ENCODE measurements around the gene EFNB2.
A peak's percentile ranks its signal among the peaks of the same experiment; 100 is the strongest.

The EFNB2 gene

GRCh38 chr13:106535552-106536243, at the start of gene EFNB2:
EFNB2 (minus strand) TSS chr13:106535662; CDS start chr13:106534964, 698 bp downstream.
- ATAC-seq, result peak; percentile 96

- no peak for ATAC-seq
These were observed 45.8 kb upstream of the EFNB2 start for GRCh38 chr13:106581225-106581624.

DNA sequence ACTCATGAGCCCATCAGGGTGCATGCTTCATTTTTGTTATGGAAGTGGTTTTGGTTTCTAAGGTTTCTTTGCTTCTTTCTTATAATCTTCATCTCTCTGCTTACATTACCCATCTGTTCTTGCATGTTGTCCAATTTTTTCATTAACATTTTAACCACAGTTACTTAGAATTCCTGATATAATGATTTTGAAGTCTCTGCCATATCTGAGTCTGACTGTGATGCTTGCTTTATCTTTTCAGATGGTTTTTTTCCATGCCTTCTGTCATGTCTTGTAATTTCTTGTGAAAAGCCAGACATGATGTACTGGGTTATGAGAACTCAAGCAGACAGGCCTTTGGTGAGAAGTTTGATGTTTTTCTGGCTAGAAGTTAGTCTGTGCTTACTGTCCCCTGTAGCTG, 40.4 kb upstream of the EFNB2 start:
- ATAC-seq, result no peak

DNA sequence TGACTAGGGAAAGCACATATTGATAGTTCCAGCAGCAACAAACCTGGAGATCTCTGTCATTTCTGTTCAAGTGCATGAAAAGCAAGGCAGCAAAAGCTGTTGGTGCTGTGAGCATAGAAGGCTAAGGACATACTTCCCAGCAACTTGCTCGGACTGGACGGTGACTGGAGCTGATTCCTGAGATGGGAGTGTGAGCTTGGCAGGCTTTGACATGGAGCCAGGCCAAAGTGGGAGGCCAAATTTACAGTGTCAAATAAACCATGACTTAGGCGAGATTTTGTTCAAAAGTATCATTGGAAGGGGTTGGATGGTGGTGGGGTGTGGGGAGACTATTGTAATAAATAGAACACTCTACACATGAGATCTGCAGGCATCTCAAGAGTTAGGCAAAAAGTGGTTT, 38.4 kb upstream of the EFNB2 start:
- no peak for ATAC-seq

GRCh38 chr13:106573284-106573846, 37.9 kb upstream of the EFNB2 start:
- ATAC-seq, result no peak

DNA sequence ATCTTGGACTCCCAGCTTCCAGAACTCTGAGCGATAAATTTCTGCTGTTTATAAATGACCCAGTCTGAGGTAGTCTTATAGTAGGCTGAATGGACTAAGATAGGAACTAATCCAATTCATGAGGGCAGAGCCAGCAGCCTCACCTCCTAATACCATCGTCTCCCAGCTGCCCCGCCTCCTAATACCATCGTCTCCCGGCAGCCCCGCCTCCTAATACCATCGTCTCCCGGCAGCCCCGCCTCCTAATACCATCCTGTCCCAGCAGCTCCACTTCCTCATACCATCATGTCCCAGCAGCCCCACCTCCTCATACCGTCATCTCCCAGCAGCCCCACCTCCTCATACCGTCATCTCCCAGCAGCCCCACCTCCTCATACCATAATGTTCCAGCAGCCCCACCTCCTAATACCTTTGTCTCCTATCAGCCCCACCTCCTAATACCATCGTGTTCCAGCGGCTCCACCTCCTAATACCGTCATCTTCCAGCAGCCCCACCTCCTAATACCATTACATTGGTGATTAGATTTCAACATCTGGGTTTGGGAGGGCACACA, 34.9 kb upstream of the EFNB2 start:
- peak; percentile 42 to 63 for ATAC-seq

- ATAC-seq, result no peak
These were observed 34.0 kb upstream of the EFNB2 start for GRCh38 chr13:106569233-106570095.

DNA sequence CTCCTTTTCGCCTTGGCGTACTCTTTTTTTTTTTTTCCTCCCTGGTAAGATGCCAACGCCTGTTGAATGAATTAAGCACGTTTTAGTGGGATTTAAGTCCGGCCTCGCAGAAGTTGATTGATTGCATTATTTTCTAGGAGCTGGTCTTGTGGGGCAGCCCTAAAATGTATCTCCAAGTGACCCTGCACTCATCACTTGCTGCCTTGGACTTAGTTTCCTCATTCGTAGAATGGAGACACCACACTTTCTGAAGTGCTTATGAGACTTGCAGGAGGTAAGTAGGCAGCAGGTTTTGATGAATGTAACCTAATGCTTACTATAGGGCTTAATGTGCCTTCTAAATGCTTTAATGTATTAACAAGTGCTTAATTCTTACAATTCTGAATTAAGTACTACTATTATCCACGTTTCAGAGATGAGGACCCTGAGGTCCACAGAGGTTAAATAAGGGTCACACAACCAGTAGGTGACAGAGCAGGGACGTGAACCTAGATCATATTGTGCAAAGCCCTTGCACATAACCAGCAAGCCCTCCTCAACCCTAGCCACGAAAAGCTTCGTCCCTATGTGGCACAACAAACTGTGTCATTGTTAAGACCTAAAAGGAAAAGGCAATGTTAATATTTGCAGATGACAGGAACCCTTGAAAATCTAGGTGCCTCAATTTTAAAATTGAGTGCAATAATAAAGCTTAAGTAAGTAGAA, 33.0 kb upstream of the EFNB2 start:
- peak; percentile 0 to 6 for ATAC-seq

DNA sequence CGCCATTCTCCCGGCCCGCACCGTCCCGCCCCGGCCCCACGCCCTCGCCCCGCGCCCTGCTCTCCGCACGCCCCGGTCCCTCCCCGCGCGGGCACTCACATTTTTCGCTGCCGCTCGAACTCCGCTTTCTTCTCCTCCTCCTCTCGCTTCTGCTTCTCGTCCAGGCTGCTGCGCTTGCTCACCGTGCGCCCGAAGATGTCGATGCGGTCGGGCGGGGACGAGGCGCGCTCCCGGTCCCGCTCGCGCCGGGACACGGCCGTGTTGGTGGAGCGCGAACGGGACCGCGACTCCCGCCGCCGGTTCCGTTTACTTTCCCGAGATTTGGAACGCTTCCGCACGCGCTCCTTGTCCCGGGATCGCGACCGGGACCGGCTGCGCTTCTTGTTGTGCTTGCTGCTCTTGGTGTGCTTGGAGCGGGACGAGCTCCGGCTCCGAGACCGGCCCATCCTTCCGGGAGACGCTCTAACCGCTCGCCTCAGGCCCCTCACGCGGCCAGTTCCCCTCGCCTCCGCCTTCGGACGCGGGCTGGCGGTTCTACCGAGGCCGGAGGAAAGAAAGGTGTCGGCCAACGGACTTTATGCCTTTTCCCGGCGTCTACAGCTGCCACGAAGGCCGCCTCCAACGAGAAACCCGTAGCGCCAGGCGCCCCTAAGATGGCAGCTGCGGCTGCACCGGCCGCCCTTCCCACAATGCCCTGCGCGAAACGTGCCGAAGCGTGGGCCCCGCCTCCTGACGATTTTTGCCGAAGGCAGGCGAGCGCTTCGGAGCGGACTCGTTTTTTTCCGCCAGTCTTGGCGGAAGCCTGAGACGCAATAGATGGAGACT, 32.2 kb upstream of the EFNB2 start, which contains the start of gene ARGLU1:
TSS of gene ARGLU1 (minus strand) at position 664 of the 825 bp plus-strand sequence. CDS start at position 446, 218 bp downstream.
- peak; percentile 80 to 81 for ATAC-seq

DNA sequence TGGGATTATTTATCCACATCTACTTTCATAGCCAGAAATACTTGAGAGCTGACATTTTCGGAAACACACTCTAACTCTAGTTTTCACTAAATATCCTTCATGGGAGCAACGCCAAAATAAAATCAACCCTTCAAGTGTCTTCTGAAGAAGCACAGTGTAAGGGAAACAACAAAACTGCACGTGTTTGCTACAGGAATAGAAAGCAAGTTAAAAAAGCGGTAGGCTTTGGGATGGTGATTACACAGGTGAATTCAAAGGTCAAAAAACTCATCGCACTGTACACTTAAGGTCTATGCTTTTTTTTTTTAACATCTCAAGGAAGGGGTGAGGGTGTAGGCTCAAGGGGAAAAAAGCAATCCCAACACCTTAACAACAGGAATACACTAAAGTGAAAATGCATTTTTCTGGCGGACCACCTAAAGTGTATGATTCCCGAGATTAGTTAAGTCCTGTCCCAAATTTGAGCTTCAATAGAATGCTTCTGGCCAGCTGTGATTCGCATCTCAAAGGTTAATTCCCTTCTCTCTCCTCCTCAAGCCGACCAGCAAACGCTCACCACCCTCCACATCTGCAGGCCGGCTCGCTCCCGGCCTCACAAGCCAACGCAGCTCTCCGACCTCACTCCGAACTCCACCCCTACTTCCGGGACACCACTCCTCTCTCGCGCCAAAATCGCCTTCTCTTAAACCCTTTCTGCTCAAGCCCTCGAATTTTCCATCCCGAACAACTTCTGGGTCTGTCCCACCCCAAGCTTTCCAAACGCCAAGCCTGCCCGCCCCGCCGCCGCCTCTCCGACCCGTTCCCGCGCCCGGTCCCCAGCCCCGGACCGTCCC, 31.4 kb upstream of the EFNB2 start:
- ATAC-seq, result peak; percentile 11 to 15

DNA sequence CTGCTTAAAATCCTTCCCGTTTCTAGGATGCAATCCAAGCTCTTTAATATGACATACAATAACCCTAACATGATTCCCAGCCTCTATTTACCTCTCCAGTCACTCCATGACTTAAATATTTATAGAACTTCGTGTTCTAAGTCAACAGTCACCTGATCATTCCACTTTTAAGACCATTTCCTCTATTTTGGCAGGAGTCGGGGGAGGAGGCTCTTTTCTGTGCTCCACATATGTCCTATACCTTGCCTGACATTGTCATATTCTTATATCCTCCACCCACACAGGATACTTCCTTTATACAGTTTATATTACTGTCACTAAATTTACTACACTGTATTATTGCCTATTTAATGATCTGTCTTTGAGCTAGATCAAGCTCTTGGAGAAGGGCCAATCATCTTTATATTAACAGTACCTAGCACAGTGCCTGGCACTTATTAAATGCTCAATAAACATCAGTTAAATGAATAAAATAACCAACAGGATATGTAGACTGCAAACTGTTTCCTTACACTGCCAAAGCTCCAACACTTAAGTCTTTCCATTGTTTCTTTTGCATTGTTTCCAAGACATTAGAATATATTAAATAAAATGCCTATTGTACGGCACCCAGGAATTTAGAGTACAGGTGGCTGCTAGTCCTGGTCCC, 29.8 kb upstream of the EFNB2 start:
- ATAC-seq, result no peak

GRCh38 chr13:106562301-106562700, 26.8 kb upstream of the EFNB2 start:
- ATAC-seq, result no peak

DNA sequence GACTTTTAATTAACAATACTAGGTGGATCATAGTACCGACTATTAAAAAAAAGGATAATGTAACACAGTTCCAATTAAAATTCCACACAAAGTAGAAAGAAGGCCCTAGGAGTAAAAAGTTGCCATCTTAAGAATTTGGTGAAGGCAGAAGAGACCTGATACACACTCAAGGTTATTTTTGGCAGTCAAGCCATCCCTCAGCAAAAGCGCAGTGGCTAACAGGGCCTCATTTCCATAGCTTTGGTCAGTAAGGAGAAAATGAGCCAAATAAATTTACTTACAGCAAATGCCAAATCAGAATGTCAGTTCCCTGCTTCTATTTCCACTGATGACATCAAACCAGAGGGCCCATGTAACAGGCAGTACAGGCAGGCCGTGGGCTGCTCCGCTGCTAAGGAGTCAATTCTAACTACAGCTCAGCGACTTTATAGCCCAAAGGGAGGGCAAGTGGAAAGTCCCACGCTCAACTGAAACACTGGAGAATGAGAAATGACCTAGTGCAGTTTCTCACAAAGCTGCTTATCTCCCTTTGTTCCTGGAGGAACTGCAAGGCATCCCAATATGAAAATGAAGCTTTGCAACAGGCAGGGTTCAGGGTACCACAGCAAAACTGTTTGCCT, 26.2 kb upstream of the EFNB2 start:
- peak; percentile 81 to 82 for ATAC-seq

- ATAC-seq, result peak; percentile 67 to 74
These were observed 25.4 kb upstream of the EFNB2 start for GRCh38 chr13:106560821-106561220.

DNA sequence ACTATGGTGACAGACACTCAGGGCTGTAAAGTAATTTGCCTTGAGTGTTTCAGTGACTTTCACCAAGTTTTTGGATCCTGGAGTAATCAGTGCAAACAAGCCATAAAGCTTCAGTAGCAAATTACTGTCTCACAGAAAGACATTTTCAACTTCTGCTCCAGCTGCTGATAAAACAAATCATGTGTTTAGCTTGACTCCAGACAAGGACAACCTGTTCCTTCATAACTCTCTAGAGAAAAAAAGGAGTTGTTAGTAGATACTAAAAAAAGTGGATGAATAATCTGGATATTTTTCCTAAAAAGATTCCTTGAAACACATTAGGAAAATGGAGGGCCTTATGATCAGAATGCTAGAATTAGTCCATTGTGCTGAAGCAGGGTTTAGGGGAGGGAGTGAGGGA, 23.1 kb upstream of the EFNB2 start:
- no peak for ATAC-seq

GRCh38 chr13:106555631-106556328, 20.3 kb upstream of the EFNB2 start:
- no peak for ATAC-seq

DNA sequence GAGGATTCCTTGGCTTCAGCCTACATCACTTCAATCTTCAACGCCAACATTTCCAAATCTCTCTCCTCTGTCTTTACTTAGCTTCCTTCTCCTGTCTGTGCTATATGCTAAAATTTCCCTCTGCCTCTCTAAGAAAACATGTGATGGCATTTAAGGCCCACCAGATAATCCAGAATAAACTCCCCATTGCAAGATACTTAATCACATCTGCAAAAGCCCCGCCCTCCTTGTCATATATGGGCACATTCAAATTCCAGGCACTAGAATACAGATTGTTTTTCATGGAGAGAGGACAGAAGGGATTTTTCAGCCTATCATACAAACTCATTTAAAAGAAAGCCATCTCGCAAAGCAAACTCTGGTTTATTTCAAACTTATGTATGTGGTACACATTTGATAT, 16.3 kb upstream of the EFNB2 start:
- no peak for ATAC-seq

GRCh38 chr13:106551350-106551749, 15.9 kb upstream of the EFNB2 start:
- no peak for ATAC-seq

GRCh38 chr13:106550570-106551135, 15.2 kb upstream of the EFNB2 start:
- ATAC-seq, result no peak

Measured in activated CD4-positive, CD25-positive, alpha-beta regulatory T cell treated with anti-CD3 and anti-CD28 coated beads, Interleukin-2, amount 50 U/mL, for 24 hours (primary cell).